HG02852 (cell line): Measurements from ENCODE around the gene C1QBP.
"Not testable (repeated sequence)": the region's sequence is repeated elsewhere in the genome, so short reads cannot be mapped to it uniquely, and the experiment has no call there.

Experiments used
- ATAC-seq: cut with Tn5 transposase; IDR thresholded peaks from one replicate; pipeline ENCODE4 v1.9.1; 2021; ENCODE audit warnings: mild to moderate bottlenecking, moderate library complexity; ENCODE audit not compliant: unreplicated experiment

Gene C1QBP, protein sequence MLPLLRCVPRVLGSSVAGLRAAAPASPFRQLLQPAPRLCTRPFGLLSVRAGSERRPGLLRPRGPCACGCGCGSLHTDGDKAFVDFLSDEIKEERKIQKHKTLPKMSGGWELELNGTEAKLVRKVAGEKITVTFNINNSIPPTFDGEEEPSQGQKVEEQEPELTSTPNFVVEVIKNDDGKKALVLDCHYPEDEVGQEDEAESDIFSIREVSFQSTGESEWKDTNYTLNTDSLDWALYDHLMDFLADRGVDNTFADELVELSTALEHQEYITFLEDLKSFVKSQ

GRCh38 chr17:5438716-5439445 is at the start of gene C1QBP:
Gene C1QBP, minus strand, starts transcription at chr17:5439155. Its CDS starts 82 bp downstream, at chr17:5439073.
- ATAC-seq, result peak; percentile 79

- ATAC-seq, result no peak
Measured at GRCh38 chr17:5488752-5489151, 49.8 kb upstream of the C1QBP start.

- peak; percentile 83 for ATAC-seq
Measured at GRCh38 chr17:5486206-5487124, 47.5 kb upstream of the C1QBP start, which contains the start of gene MIS12. Gene MIS12, plus strand, starts transcription at chr17:5486566. Its CDS starts 2,297 bp downstream, at chr17:5488863.

DNA sequence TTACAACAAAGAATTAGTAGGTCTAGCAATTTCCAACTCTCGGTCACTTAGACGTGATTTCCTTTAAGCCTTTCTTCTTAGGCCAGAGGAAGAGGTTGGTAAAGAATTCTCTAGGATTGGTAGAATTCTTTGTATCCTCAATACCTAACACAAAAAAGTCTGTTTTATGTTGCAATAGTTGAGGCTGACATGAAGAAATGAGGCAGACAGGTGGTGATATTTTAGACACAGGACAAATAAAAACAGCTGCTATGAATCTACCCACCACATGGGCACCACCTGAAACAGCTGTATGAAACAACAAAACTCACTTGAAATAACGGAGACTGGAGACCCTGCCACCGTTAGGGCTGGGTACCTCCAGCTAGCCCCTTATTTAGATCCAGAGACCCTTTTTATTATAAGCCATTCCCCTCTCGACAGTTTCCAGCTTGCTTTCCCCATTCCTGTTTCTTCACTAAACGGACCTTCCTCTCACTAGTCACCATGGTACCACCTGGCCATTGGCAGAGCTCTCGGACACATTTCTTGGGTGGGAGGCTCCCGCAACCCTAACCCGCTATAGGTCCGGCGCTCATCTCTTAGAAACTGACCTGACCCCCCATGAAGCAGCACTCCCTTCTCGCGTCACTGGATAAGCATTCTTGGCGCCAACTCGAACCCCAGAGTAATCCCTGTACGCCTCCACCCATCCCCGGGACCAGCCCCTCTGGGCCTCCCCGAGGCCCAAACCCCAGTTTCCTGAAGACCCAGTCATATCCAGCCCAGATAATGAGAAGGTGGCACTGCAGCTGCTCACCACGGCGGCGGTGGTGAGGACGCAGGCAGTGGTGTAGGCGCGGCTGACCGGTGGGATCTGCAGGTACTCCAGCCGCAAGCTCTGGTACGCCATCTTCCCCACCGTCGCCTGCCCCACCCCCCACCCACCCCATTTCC is 46.6 kb upstream of the C1QBP start, which contains the start of gene DERL2:
TSS of gene DERL2 (minus strand) at position 909 of the 936 bp plus-strand sequence. CDS start at position 892, 17 bp downstream.
- ATAC-seq, result peak; percentile 22

- no peak for ATAC-seq
Measured at GRCh38 chr17:5481451-5481850, 42.5 kb upstream of the C1QBP start.

- ATAC-seq, result no peak
Measured at GRCh38 chr17:5480962-5481361, 42.0 kb upstream of the C1QBP start.

GRCh38 chr17:5478992-5479391 is 40.0 kb upstream of the C1QBP start:
- no peak for ATAC-seq

DNA sequence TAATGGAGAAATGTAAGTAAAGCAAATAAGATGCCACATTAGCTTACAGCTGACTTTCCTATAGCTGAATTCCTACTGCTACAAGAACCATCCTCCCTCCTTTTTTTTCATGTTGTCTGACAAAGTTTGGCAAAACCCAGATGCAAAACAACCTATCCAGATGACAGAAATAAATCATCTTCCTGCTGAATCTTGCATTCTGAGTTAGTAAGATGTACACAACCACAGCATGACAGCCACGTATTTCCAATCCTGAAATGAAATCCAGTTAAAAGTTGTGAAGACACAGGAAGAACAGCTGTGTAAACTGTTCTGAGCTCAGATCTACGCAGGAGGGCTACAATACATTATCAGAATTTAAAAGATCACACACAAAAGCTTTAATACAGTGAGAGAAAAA is 35.0 kb upstream of the C1QBP start:
- no peak for ATAC-seq

GRCh38 chr17:5472511-5472910 is 33.6 kb upstream of the C1QBP start:
- ATAC-seq, result no peak

DNA sequence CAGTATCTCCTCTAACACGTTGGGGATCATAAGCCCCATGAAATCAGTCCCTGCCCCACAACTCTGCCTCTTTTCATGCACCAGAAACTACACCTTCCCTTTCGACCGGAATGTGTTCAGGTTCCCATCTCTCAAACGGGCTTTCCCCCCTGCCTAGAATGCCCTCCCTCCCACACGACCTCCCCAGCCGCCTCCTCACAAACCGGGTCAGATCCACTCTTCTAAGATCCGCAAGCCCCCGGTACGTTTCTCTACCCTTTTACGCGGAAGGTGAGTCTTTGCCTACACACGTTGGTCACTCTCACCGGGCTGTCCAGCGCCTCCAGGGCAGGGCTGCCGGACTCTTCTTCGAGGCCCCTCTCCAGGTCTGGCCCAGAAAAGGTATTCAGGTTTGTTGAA is 29.1 kb upstream of the C1QBP start:
- peak; percentile 18 for ATAC-seq

GRCh38 chr17:5467416-5467815 is 28.5 kb upstream of the C1QBP start:
- ATAC-seq, result no peak

DNA sequence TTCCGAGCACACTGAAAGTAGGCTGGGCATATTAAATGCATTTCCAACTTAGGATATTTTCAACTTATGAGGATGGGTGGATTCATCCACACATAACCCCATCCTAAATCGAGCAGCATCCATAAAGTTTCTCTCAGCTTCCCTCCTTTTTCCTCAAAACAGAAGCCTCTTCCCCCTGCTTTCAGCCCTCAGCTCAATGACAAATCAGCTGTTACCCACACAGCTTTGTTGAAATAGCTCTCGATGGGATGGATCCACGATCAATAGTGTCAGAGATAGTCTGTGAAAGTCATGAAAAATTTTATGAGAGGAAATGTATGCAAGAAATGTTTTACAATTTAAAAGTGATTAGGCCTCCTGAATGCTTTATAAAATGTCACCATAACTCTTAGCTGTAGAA is 27.3 kb upstream of the C1QBP start:
- no peak for ATAC-seq

DNA sequence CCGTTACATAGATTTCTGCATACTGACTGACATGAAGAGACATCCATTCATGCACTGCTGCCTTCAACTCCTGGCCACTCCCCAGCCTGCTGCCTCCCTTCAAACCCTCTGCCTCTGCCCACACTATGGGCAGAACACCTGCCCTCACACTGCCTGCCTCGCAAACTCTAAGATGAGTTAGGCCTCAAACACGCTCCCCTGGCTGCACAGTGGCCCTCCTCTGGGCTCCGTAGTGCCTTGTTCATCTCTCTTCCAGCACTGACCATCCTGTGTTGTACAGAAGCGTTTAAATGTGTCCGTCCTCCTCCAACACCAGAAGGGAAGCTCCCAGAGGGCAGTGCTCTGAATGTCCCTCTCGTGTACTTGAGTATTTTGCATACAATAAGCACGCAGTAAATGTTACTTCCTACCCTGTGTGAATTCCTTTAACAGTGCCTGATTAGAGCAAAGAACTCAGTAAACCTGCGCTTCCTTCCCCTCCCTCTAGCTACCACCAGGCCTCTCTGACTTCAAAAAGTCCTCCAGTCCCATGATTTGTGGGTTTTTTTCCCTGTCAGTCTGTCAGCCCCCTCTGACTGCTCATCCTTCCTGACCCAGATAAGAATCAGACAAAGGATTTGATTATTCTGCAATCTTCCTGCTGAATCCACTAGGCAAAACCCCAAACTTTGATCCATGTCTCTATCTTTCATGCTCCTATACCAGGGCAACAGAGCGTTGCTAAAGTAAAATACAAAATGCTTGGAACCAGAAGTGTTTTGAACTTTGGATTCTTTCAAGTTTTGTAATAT is 26.0 kb upstream of the C1QBP start:
- no peak for ATAC-seq

GRCh38 chr17:5446786-5447185 is 7.8 kb upstream of the C1QBP start:
- ATAC-seq, result no peak

GRCh38 chr17:5444209-5444608 is 5.3 kb upstream of the C1QBP start:
- ATAC-seq, result no peak

GRCh38 chr17:5443728-5444127 is 4.8 kb upstream of the C1QBP start:
- ATAC-seq, result no peak

GRCh38 chr17:5439446-5439764 is 450 bp upstream of the C1QBP start:
- no peak for ATAC-seq

DNA sequence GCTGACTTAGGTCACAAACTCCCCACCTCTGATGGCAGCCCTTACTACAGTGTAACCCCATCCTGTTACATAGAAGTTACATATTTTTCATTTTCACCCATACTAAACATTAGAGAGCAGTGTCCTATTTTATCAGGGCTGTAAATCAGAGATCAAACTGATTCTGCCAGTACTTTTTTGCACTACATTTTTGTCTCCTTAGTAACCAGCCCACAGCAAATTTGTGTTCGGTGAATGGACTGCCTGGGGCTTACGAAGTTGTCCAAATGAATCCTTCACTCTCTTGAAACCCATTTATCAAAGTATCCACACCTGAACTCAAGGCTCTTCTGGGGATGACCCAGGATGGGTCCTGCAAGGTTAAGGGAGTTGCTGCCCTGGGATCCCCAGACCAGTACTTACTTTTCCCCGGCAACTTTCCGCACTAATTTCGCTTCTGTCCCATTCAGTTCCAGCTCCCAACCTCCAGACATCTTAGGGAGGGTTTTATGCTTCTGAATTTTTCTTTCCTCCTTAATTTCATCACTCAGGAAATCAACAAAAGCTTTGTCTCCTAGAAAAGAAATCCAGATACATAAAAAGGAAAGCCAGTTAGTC is 1.1 kb downstream of the C1QBP start:
- no peak for ATAC-seq

- not testable (repeated sequence) for ATAC-seq
Measured at GRCh38 chr17:5435781-5436315, 3.1 kb downstream of the C1QBP start.
